Central memory CD8-positive, alpha-beta T cell (primary cell): ENCODE results near the gene FCN1.

Experiments used
- ATAC-seq: fragments of 150-1000 bp; cut with Tn5 transposase; replicated peaks from 2 replicates; pipeline ENCODE4 v1.10.0; 2022; ENCODE audit warnings: mild to moderate bottlenecking, moderate FRiP score, moderate number of reproducible peaks; ENCODE audit not compliant: poor library complexity, severe bottlenecking; ENCODE audit errors: extremely low read depth
- DNase-seq, 2 donors: peaks; one replicate each; pipeline ENCODE4 v3.0.0; 2021; ENCODE audit warnings: low spot score in 2 of 2
- H3K27ac Mint-ChIP-seq: one replicate; pipeline ENCODE4 v1.8.0; 2022; ENCODE audit warnings: low read depth, mild to moderate bottlenecking, moderate library complexity, mixed read lengths
- H3K27me3 Mint-ChIP-seq: one replicate; pipeline ENCODE4 v1.8.0; 2022; ENCODE audit warnings: mixed read lengths
- H3K36me3 Mint-ChIP-seq: one replicate; pipeline ENCODE4 v1.8.0; 2022; ENCODE audit warnings: mild to moderate bottlenecking, moderate library complexity, mixed read lengths; ENCODE audit not compliant: insufficient read depth
- H3K4me1 Mint-ChIP-seq: one replicate; pipeline ENCODE4 v1.8.0; 2022; ENCODE audit warnings: mixed read lengths
- H3K4me3 Mint-ChIP-seq: one replicate; pipeline ENCODE4 v1.8.0; 2022; ENCODE audit warnings: mild to moderate bottlenecking, moderate library complexity, mixed read lengths
- H3K9me3 Mint-ChIP-seq: one replicate; pipeline ENCODE4 v1.8.0; 2022; ENCODE audit warnings: mixed read lengths

FCN1 gene

GRCh38 chr9:134879664-134880483, 37.8 kb downstream of the FCN1 start:
- no peaks in the 10 kb centered on the region for H3K4me1 Mint-ChIP-seq
- no peaks in the 10 kb centered on the region for H3K9me3 Mint-ChIP-seq
- no peak overlapping the region for H3K4me3 Mint-ChIP-seq
- peaks cover 45% of the 10 kb centered on the region for H3K27me3 Mint-ChIP-seq
- H3K27ac Mint-ChIP-seq: no peak overlapping the region
- H3K36me3 Mint-ChIP-seq: no peaks in the 10 kb centered on the region
- ATAC-seq: no peak
- DNase-seq: peak in 1 of 2 donors; percentile 3

- DNase-seq: peak in 1 of 2 donors; percentile 3
- peaks cover 45% of the 10 kb centered on the region for H3K27me3 Mint-ChIP-seq
- H3K4me1 Mint-ChIP-seq: no peaks in the 10 kb centered on the region
- ATAC-seq: no peak
- no peaks in the 10 kb centered on the region for H3K36me3 Mint-ChIP-seq
- H3K9me3 Mint-ChIP-seq: no peaks in the 10 kb centered on the region
- no peak overlapping the region for H3K4me3 Mint-ChIP-seq
- H3K27ac Mint-ChIP-seq: no peak overlapping the region
These were observed 40.2 kb downstream of the FCN1 start for GRCh38 chr9:134877541-134877940.

DNA sequence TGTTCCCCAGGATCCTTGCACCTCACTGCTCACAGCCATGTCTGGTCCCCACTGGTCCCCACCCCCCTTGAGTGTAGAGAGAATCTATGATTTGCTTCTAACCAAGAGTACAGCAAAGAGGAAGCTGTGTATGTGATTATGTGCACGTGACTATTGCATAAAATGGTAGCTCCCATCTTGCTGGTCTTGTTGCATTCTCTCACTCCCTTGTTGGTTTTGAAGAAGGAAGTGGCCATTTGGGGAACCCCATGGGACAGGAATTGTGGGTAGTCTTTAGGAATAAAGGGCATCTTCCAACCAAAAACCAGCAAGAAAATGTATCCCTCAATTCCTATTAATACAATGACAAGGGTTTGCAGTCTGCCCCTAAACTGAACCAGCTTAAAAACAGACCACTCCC, 42.3 kb downstream of the FCN1 start:
- Mint-ChIP-seq H3K27ac (no peak overlapping the region), H3K9me3 (no peaks in the 10 kb centered on the region), H3K4me3 (no peak overlapping the region), H3K27me3 (peaks cover 24% of the 10 kb centered on the region), H3K4me1 (no peaks in the 10 kb centered on the region), H3K36me3 (no peaks in the 10 kb centered on the region)
- no peak for ATAC-seq
- no peak for DNase-seq

- ATAC-seq: no peak
- H3K4me3 Mint-ChIP-seq: no peak overlapping the region
These were observed 45.1 kb downstream of the FCN1 start for GRCh38 chr9:134872482-134873231.

GRCh38 chr9:134871697-134872340, 45.9 kb downstream of the FCN1 start:
- no peak overlapping the region for H3K27ac Mint-ChIP-seq
- H3K9me3 Mint-ChIP-seq: no peaks in the 10 kb centered on the region
- peaks cover 2% of the 10 kb centered on the region for H3K27me3 Mint-ChIP-seq
- ATAC-seq: no peak
- H3K36me3 Mint-ChIP-seq: no peaks in the 10 kb centered on the region
- no peaks in the 10 kb centered on the region for H3K4me1 Mint-ChIP-seq
- DNase-seq: no peak
- no peak overlapping the region for H3K4me3 Mint-ChIP-seq

More at GRCh38 chr9:134872482-134873231, 45.1 kb downstream of the FCN1 start:
- DNase-seq: no peak
- Mint-ChIP-seq H3K27ac (no peak overlapping the region), H3K9me3 (no peaks in the 10 kb centered on the region), H3K27me3 (peaks cover 10% of the 10 kb centered on the region), H3K4me1 (no peaks in the 10 kb centered on the region), H3K36me3 (no peaks in the 10 kb centered on the region)

DNA sequence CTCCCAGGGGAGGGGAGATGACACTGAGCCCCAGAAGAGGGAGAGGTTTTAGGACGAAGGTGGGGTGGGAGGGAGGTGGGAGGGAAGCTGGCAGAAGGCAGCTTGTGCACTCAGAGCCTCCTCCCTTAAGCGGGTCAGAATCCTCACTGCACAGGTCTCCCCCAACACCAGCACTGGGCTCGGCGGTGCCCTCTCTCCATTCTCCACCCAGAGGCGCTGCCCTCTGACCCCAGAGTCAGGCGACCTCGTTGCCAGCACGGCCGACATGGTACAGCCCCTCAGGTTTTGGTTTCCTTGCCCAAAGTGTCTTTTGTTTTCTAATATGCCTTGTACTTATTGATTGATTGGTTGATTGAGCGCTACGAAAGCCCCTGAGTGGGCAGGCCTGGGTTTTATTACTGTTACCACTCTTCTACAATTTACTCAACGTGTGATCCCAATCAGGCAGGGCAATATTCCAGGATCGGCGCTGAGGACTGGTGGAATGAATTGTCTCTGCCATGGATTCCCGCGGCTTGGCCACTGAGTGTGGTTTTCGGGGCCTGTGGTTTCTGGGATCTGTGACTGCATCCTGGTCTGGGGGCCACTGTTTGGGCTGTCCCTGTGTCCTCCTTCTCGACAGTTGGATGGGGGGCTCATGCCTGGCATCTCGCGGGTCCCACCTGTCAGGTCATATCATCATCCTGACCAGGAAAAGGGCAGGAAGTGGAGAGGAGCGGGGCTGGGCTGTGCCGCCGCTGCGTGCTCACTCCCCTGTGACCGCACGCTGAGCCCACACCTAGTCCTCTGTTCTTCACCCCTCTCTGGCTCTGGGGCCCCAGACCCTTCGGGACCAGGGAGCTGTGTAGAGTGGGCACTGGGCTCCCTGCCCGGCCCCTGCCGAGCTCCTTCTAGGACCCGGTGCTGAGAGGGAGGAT, 46.7 kb downstream of the FCN1 start:
- no peaks in the 10 kb centered on the region for H3K4me1 Mint-ChIP-seq
- H3K4me3 Mint-ChIP-seq: no peak overlapping the region
- no peak for DNase-seq
- no peaks in the 10 kb centered on the region for H3K36me3 Mint-ChIP-seq
- no peak overlapping the region for H3K27ac Mint-ChIP-seq
- no peaks in the 10 kb centered on the region for H3K9me3 Mint-ChIP-seq
- H3K27me3 Mint-ChIP-seq: no peaks in the 10 kb centered on the region
- no peak for ATAC-seq

- H3K36me3 Mint-ChIP-seq: no peaks in the 10 kb centered on the region
- DNase-seq (no peak), ATAC-seq (no peak)
- H3K4me3 Mint-ChIP-seq: no peak overlapping the region
- no peaks in the 10 kb centered on the region for H3K27me3 Mint-ChIP-seq
- H3K27ac Mint-ChIP-seq: no peak overlapping the region
- no peaks in the 10 kb centered on the region for H3K4me1 Mint-ChIP-seq
- no peaks in the 10 kb centered on the region for H3K9me3 Mint-ChIP-seq
These were observed 47.4 kb downstream of the FCN1 start for GRCh38 chr9:134870301-134870694.

DNA sequence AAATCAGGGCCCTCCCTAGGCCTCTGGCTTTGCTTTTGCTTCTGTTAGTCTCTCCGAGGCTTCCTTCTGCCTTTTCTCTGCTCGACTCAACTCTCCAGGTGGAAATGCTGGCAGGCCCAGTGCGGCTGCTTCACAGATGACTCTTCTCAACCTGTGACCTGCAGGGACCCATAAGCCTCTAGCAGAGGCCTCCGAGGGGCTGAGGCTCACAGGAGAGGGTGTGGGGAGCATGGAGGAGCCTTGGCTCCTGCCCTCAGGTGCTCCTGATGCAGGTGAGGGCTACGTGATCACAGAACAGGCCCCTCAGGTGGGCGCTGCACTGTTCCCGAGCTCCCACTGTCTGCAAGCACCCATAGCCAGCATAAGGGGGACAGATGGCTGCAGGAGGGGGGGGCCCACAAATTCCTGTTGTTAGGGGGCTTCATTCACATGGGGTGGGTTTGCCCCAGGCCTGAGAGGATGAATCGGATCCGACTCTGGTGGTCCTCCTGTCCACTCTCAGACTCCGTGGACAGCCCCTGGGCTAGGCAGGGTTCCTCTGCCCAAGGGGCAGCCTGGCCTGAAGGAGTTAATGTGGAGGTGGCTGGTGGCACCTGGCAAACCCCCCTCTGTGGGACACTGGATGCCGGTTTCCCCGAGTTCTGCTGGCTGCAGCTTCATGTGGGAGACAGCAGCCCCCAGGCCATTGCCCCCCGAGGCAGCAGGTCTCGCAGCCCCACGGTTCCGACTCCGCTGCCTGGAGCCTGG, 48.0 kb downstream of the FCN1 start:
- DNase-seq (no peak), ATAC-seq (no peak)
- Mint-ChIP-seq H3K9me3 (no peaks in the 10 kb centered on the region), H3K36me3 (no peaks in the 10 kb centered on the region), H3K4me3 (no peak overlapping the region), H3K27me3 (no peaks in the 10 kb centered on the region), H3K27ac (no peak overlapping the region), H3K4me1 (no peaks in the 10 kb centered on the region)

- H3K27me3 Mint-ChIP-seq: no peaks in the 10 kb centered on the region
- H3K9me3 Mint-ChIP-seq: no peaks in the 10 kb centered on the region
- ATAC-seq (no peak), DNase-seq (no peak)
- no peaks in the 10 kb centered on the region for H3K36me3 Mint-ChIP-seq
- H3K27ac Mint-ChIP-seq: no peak overlapping the region
- H3K4me1 Mint-ChIP-seq: no peaks in the 10 kb centered on the region
- no peak overlapping the region for H3K4me3 Mint-ChIP-seq
These were observed 48.8 kb downstream of the FCN1 start for GRCh38 chr9:134868751-134869553.

GRCh38 chr9:134867917-134868750, 49.6 kb downstream of the FCN1 start:
- no peak for ATAC-seq
- Mint-ChIP-seq H3K27me3 (no peaks in the 10 kb centered on the region), H3K36me3 (no peaks in the 10 kb centered on the region), H3K27ac (no peak overlapping the region), H3K4me1 (no peaks in the 10 kb centered on the region), H3K9me3 (no peaks in the 10 kb centered on the region), H3K4me3 (no peak overlapping the region)
- DNase-seq: no peak
